B cell (primary cell): ENCODE results near the gene SLC36A4.

ENCODE experiments used
- EZH2 ChIP-seq: IDR thresholded peaks from 2 replicates; pipeline ENCODE4 v1.6.1; 2012; ENCODE audit warnings: borderline replicate concordance, low read depth, mild to moderate bottlenecking, moderate library complexity, low read length; ENCODE audit not compliant: insufficient read depth, poor library complexity, severe bottlenecking
- TF ChIP-seq, protein P1 (sequence below): fragments of 200-600 bp; IDR thresholded peaks from one replicate; pipeline ENCODE4 v1.8.0; 2022; ENCODE audit warnings: antibody characterized with exemption, mild to moderate bottlenecking

DNA sequence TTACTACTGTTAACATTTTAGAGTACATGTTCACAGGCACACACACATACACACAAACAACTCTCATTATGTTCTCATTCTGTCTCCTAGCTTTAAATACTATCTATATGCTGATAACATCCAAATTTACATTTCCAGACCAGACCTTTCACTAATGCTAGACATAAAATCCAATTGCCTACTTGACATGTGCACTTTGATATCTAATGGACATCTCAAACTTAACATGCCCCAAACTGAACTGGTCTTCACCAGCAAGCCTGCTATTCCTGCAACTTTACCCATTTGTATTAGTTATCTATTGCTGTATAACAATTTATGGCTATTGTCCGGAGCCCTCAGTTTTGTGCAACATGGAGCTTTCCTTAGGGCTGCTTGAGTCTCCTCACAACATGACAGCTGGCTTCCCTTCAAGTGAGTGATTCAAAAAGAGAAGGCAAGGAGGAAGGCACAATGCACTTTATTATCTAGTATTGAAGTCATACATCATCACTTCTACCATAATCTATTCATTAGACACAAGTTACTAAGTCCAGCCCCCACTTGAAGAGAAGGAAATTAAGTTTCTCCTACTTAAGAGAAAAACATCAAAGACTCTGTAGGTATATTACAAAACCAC is 3.0 kb downstream of the SLC36A4 start:
- TF ChIP-seq, protein P1, sequence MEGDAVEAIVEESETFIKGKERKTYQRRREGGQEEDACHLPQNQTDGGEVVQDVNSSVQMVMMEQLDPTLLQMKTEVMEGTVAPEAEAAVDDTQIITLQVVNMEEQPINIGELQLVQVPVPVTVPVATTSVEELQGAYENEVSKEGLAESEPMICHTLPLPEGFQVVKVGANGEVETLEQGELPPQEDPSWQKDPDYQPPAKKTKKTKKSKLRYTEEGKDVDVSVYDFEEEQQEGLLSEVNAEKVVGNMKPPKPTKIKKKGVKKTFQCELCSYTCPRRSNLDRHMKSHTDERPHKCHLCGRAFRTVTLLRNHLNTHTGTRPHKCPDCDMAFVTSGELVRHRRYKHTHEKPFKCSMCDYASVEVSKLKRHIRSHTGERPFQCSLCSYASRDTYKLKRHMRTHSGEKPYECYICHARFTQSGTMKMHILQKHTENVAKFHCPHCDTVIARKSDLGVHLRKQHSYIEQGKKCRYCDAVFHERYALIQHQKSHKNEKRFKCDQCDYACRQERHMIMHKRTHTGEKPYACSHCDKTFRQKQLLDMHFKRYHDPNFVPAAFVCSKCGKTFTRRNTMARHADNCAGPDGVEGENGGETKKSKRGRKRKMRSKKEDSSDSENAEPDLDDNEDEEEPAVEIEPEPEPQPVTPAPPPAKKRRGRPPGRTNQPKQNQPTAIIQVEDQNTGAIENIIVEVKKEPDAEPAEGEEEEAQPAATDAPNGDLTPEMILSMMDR: no peak
- TF ChIP-seq EZH2: no peak
